Body of pancreas (tissue), 4 donors: Measurements from ENCODE around the gene ZBTB12.

Source experiments
- POLR2A ChIP-seq, 3 donors: fragments of 450-650 bp; IDR thresholded peaks; one replicate each; pipeline ENCODE4 v1.6.1; 2016; ENCODE audit warnings: antibody characterized with exemption in 3 of 3, mild to moderate bottlenecking in 2 of 3
- TF ChIP-seq, protein P1 (sequence below), 7 experiments: fragments of 450-650 bp in 4 of 7; fragments of 200-600 bp in 3 of 7; sonication (generic) in 3 of 7; IDR thresholded peaks; one replicate each; pipeline ENCODE4 v1.5.1; 2016 to 2019; ENCODE audit warnings: antibody characterized with exemption in 7 of 7

DNA sequence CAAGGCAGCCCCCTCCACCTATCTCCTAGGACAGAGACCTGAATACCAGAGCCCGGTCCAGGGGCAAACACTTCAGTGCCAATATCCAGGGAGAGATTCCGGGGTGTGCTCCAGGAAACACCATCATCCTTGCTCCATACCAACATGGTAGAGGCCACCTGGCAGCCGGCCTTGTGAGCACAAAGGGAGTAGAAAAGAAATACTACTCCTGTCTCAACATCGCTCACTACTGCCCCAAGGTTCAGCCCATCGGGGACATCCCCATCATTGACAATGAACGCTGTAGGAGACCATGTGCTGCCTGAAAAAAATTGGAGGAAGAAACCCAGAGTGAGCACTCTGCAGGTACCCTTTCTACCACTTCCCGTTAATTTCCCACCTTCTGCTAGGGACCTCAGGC lies 40.7 kb downstream of the ZBTB12 start:
- TF ChIP-seq, protein P1, sequence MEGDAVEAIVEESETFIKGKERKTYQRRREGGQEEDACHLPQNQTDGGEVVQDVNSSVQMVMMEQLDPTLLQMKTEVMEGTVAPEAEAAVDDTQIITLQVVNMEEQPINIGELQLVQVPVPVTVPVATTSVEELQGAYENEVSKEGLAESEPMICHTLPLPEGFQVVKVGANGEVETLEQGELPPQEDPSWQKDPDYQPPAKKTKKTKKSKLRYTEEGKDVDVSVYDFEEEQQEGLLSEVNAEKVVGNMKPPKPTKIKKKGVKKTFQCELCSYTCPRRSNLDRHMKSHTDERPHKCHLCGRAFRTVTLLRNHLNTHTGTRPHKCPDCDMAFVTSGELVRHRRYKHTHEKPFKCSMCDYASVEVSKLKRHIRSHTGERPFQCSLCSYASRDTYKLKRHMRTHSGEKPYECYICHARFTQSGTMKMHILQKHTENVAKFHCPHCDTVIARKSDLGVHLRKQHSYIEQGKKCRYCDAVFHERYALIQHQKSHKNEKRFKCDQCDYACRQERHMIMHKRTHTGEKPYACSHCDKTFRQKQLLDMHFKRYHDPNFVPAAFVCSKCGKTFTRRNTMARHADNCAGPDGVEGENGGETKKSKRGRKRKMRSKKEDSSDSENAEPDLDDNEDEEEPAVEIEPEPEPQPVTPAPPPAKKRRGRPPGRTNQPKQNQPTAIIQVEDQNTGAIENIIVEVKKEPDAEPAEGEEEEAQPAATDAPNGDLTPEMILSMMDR (IDR thresholded peaks at IDR 0.05): no peak
- TF ChIP-seq POLR2A (IDR thresholded peaks at IDR 0.05): no peak
